Measurements from ENCODE around the gene GYS2.

The GYS2 gene

DNA sequence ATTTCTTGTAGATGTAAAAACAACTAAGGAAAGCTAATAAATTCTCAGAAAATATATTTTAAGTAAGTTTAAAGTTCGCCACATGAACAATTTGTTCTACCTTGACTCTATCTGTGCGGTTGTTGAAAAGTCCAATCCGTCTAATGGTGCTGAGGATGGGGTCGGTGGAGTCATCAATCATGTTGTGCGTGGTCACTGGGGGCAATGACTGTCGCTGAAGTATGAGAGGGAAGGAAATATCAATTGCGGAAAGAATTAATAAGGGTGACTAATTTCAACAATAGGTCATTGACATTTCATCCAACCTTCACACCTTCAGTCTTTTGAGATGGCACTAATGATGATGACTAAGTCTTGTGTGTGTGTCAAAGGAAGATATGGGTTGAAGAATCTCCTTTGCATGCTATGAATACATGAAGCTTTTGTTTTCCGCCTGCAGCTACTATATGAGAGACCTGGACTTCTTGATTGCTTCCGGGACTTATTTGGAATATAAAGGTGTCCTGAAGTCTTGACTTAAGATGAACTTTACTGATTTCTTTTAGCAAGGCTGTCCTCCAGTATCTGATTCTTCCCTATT is 46.5 kb downstream of the GYS2 start:
- no peaks in the 10 kb centered on the region for H3K4me1 Mint-ChIP-seq
- H3K36me3 Mint-ChIP-seq (ENCODE audit: low read depth), result no peaks in the 10 kb centered on the region
- H3K27me3 Mint-ChIP-seq (ENCODE audit: low read depth, poor library complexity), result no peaks in the 10 kb centered on the region
- no peak overlapping the region for H3K27ac Mint-ChIP-seq
- TF ChIP-seq, protein P1, sequence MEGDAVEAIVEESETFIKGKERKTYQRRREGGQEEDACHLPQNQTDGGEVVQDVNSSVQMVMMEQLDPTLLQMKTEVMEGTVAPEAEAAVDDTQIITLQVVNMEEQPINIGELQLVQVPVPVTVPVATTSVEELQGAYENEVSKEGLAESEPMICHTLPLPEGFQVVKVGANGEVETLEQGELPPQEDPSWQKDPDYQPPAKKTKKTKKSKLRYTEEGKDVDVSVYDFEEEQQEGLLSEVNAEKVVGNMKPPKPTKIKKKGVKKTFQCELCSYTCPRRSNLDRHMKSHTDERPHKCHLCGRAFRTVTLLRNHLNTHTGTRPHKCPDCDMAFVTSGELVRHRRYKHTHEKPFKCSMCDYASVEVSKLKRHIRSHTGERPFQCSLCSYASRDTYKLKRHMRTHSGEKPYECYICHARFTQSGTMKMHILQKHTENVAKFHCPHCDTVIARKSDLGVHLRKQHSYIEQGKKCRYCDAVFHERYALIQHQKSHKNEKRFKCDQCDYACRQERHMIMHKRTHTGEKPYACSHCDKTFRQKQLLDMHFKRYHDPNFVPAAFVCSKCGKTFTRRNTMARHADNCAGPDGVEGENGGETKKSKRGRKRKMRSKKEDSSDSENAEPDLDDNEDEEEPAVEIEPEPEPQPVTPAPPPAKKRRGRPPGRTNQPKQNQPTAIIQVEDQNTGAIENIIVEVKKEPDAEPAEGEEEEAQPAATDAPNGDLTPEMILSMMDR (IDR thresholded peaks at IDR 0.05), result no peak
- no peak for DNase-seq
- no peaks in the 10 kb centered on the region for H3K9me3 Mint-ChIP-seq
- H3K4me3 Mint-ChIP-seq, result no peak overlapping the region

DNA sequence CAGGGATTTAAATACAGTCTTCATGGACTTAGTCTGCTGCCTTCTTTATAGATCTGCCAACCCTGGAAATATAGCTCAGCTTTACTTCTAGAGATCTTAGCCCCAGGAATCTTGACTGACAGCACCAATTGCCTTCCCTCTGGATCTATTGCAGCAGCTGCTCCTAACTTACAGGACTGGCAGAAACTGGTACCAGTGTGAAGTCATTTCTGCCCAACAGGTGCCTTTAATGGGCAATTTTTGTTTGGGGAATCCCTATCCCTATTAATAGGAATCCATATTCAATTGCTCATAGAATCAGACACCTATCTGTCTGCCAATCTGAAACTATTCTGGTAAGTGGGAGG is 51.3 kb downstream of the GYS2 start:
- Mint-ChIP-seq H3K9me3 (no peaks in the 10 kb centered on the region), H3K36me3 (ENCODE audit: low read depth) (no peaks in the 10 kb centered on the region), H3K4me1 (peaks cover 6% of the 10 kb centered on the region), H3K27ac (no peak overlapping the region), H3K27me3 (ENCODE audit: low read depth, poor library complexity) (no peaks in the 10 kb centered on the region), H3K4me3 (no peak overlapping the region)
- DNase-seq, result no peak
- TF ChIP-seq, protein P1 (IDR thresholded peaks at IDR 0.05), result no peak

DNA sequence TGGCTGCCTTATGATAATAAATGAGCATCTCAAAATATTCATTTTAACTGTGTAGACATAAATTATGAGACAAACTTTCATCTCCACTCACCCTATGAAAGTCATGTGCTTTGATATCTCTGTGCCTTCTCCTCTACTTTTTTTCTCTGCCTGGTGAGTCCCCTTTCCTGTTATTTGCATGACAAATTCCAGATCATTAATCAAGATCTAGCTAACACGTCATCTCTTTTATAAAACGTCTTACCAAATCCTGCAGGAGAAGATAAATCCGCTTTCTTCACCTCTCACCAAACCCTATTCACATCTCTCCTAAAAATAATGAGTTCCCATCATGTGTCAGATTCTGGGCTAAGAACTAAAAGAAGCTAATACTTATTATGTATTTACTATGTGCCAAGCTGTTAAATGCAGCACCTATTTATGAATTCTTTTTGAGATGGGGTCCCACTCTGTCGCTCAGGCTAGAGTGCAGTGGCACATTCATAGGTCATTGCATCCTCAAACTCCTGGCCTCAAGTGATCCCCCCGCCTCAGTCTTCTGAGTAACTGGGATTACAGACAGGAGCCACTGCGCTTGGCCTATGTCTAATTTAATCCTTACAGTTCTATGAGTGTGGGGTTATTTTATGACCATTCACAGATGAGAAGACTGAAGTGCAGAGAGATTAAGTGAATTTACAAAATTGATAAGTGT is 51.9 kb downstream of the GYS2 start:
- H3K36me3 Mint-ChIP-seq (ENCODE audit: low read depth), result no peaks in the 10 kb centered on the region
- no peaks in the 10 kb centered on the region for H3K27me3 Mint-ChIP-seq (ENCODE audit: low read depth, poor library complexity)
- no peak for DNase-seq
- no peak overlapping the region for H3K27ac Mint-ChIP-seq
- H3K4me3 Mint-ChIP-seq, result no peak overlapping the region
- no peaks in the 10 kb centered on the region for H3K9me3 Mint-ChIP-seq
- TF ChIP-seq, protein P1 (IDR thresholded peaks at IDR 0.05), result no peak
- peaks cover 6% of the 10 kb centered on the region for H3K4me1 Mint-ChIP-seq

DNA sequence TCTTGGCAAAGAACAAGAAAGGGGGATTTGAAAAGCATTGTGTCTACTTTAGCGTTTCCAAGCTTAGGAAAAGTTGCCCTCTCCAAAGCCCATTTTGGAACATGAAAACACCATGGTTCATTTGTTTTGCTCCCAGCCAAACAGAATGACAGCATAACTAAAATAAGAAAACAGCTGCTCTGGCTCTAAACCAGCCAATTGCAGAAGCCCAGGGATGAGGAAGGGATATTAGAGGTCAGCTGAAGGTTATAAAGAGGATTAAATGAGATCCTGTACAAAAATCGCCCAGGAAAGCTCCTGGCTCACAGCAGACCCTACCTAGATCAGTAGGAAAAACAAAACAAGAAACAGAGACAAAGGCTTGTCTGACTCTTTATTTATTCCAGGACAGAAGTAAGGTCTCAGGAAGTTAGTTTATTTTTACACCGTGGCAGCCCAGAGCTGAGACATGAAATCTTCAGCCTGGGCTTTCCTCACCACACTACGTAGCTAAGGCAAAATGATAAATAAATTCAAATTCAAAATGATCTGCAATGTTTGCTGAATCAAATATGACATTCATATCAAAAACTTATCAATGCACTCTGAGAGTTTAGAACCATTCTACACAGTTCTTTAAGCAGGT is 52.7 kb downstream of the GYS2 start:
- peaks cover 6% of the 10 kb centered on the region for H3K4me1 Mint-ChIP-seq

DNA sequence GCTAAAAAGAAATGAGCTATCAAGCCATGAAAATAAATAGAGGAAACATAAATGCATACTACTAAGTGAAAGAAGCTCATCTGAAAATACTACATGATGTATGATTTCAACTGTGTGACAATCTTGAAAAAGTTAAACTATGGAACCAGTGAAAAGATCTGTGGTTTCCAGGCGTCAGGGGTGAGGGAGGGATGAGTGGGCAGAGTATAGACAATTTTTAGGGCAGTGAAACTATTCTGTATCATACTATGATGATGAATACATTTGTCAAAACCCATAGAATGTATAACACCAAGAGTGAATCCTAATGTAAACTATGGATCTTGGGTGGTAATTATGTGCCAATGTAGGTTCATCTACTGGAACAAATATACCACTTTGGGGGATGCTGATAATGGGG is 57.2 kb downstream of the GYS2 start:
- H3K27me3 Mint-ChIP-seq (ENCODE audit: low read depth, poor library complexity), result peaks cover 4% of the 10 kb centered on the region
- DNase-seq, result no peak
- H3K27ac Mint-ChIP-seq, result no peak overlapping the region
- H3K4me1 Mint-ChIP-seq, result peaks cover 6% of the 10 kb centered on the region
- no peaks in the 10 kb centered on the region for H3K9me3 Mint-ChIP-seq
- no peaks in the 10 kb centered on the region for H3K36me3 Mint-ChIP-seq (ENCODE audit: low read depth)
- TF ChIP-seq, protein P1 (IDR thresholded peaks at IDR 0.05), result no peak
- no peak overlapping the region for H3K4me3 Mint-ChIP-seq

More for the DNA sequence above, 52.7 kb downstream of the GYS2 start:
- H3K9me3 Mint-ChIP-seq, result no peaks in the 10 kb centered on the region
- H3K27ac Mint-ChIP-seq, result no peak overlapping the region
- no peaks in the 10 kb centered on the region for H3K36me3 Mint-ChIP-seq (ENCODE audit: low read depth)
- DNase-seq, result no peak
- H3K27me3 Mint-ChIP-seq (ENCODE audit: low read depth, poor library complexity), result no peaks in the 10 kb centered on the region
- no peak overlapping the region for H3K4me3 Mint-ChIP-seq
- TF ChIP-seq, protein P1 (IDR thresholded peaks at IDR 0.05), result no peak
